Measurements from ENCODE around the gene SLC1A2.

Gene SLC1A2

GRCh38 chr11:35237351-35237750, 182.0 kb downstream of the SLC1A2 start:
- TF ChIP-seq CTCF (IDR thresholded peaks at IDR 0.05; ENCODE audit: borderline replicate concordance, insufficient read depth, low read depth, low read length) = no peak
- no peak overlapping the region for H3K4me3 ChIP-seq (ENCODE audit: low read depth, low read length)

GRCh38 chr11:35236667-35237003, 182.7 kb downstream of the SLC1A2 start:
- TF ChIP-seq CTCF (IDR thresholded peaks at IDR 0.05; ENCODE audit: borderline replicate concordance, insufficient read depth, low read depth, low read length) = no peak
- H3K4me3 ChIP-seq (ENCODE audit: low read depth, low read length) = no peak overlapping the region

- TF ChIP-seq CTCF (IDR thresholded peaks at IDR 0.05; ENCODE audit: borderline replicate concordance, insufficient read depth, low read depth, low read length) = no peak
- no peak overlapping the region for H3K4me3 ChIP-seq (ENCODE audit: low read depth, low read length)
Observed at GRCh38 chr11:35235936-35236666, 183.3 kb downstream of the SLC1A2 start.

GRCh38 chr11:35235498-35235897, 183.9 kb downstream of the SLC1A2 start:
- no peak overlapping the region for H3K4me3 ChIP-seq (ENCODE audit: low read depth, low read length)
- no peak for TF ChIP-seq CTCF (IDR thresholded peaks at IDR 0.05; ENCODE audit: borderline replicate concordance, insufficient read depth, low read depth, low read length)

GRCh38 chr11:35235157-35235468, 184.2 kb downstream of the SLC1A2 start:
- no peak for TF ChIP-seq CTCF (IDR thresholded peaks at IDR 0.05; ENCODE audit: borderline replicate concordance, insufficient read depth, low read depth, low read length)
- H3K4me3 ChIP-seq (ENCODE audit: low read depth, low read length) = no peak overlapping the region

GRCh38 chr11:35234460-35235156, 184.8 kb downstream of the SLC1A2 start:
- no peak for TF ChIP-seq CTCF (IDR thresholded peaks at IDR 0.05; ENCODE audit: borderline replicate concordance, insufficient read depth, low read depth, low read length)
- H3K4me3 ChIP-seq (ENCODE audit: low read depth, low read length) = no peak overlapping the region

- TF ChIP-seq CTCF (IDR thresholded peaks at IDR 0.05; ENCODE audit: borderline replicate concordance, insufficient read depth, low read depth, low read length) = no peak
- H3K4me3 ChIP-seq (ENCODE audit: low read depth, low read length) = no peak overlapping the region
Observed at GRCh38 chr11:35233518-35233917, 185.8 kb downstream of the SLC1A2 start.

Measured in GM12875 (cell line).